Tibial artery (tissue), 4 donors: ENCODE measurements around the gene CREB3L4.
"Not testable (repeated sequence)": the region's sequence is repeated elsewhere in the genome, so short reads cannot be mapped to it uniquely, and the experiment has no call there.

Source experiments
- DNase-seq, 2 donors: peaks; one replicate each; pipeline ENCODE4 v3.0.0-alpha.2; 2019
- H3K27ac ChIP-seq, 2 donors: fragments of 200-600 bp; sonication (generic) in 1 of 2; 1 replicate in 1 of 2; 2 replicates in 1 of 2; pipeline ENCODE4 v1.5.1; 2018 to 2019; ENCODE audit warnings: mild to moderate bottlenecking in 1 of 2
- H3K27me3 ChIP-seq, 2 donors: fragments of 200-600 bp; sonication (generic) in 1 of 2; one replicate each; pipeline versions ENCODE4 v1.5.1 to v1.6.0; 2016 to 2019
- H3K36me3 ChIP-seq, 3 donors: fragments of 200-600 bp; sonication (generic) in 2 of 3; one replicate each; pipeline ENCODE4 v1.5.1; 2016 to 2019; ENCODE audit warnings: mild to moderate bottlenecking in 2 of 3
- H3K4me1 ChIP-seq, 4 donors: fragments of 200-600 bp; sonication (generic) in 2 of 4; 1 replicate in 3 of 4; 2 replicates in 1 of 4; pipeline ENCODE4 v1.5.1; 2016 to 2019
- H3K4me3 ChIP-seq, 2 donors: fragments of 200-600 bp; sonication (generic) in 1 of 2; 1 replicate in 1 of 2; 2 replicates in 1 of 2; pipeline ENCODE4 v1.5.1; 2018 to 2019; ENCODE audit warnings: mild to moderate bottlenecking in 2 of 2
- H3K9me3 ChIP-seq, 3 donors: fragments of 200-600 bp; sonication (generic) in 1 of 3; one replicate each; pipeline ENCODE4 v1.5.1; 2016 to 2019
- intact Hi-C: fragments of 100-400 bp; cut with DNase I; formaldehyde crosslinking; loops from one replicate; pipeline ENCODE4 v1.15.0; 2023; ENCODE audit warnings: low total_unique reads
- TF ChIP-seq, protein P1 (sequence below), 2 experiments: fragments of 200-600 bp in 1 of 2; fragments of 450-650 bp in 1 of 2; IDR thresholded peaks; one replicate each; pipeline ENCODE4 v1.5.1; 2017 to 2019; ENCODE audit warnings: antibody characterized with exemption in 2 of 2, mild to moderate bottlenecking in 1 of 2, moderate library complexity in 1 of 2

CREB3L4 gene

GRCh38 chr1:154012129-154012528 lies 44.4 kb downstream of the CREB3L4 start:
- TF ChIP-seq, protein P1, sequence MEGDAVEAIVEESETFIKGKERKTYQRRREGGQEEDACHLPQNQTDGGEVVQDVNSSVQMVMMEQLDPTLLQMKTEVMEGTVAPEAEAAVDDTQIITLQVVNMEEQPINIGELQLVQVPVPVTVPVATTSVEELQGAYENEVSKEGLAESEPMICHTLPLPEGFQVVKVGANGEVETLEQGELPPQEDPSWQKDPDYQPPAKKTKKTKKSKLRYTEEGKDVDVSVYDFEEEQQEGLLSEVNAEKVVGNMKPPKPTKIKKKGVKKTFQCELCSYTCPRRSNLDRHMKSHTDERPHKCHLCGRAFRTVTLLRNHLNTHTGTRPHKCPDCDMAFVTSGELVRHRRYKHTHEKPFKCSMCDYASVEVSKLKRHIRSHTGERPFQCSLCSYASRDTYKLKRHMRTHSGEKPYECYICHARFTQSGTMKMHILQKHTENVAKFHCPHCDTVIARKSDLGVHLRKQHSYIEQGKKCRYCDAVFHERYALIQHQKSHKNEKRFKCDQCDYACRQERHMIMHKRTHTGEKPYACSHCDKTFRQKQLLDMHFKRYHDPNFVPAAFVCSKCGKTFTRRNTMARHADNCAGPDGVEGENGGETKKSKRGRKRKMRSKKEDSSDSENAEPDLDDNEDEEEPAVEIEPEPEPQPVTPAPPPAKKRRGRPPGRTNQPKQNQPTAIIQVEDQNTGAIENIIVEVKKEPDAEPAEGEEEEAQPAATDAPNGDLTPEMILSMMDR (IDR thresholded peaks at IDR 0.05), result no peak
- Histone ChIP-seq H3K36me3 (no peaks in the 10 kb centered on the region), H3K27me3 (no peaks in the 10 kb centered on the region), H3K27ac (no peak overlapping the region), H3K4me1 (no peaks in the 10 kb centered on the region), H3K4me3 (no peak overlapping the region), H3K9me3 (no peaks in the 10 kb centered on the region)
- DNase-seq, result no peak
- intact Hi-C loops, result no loop called here

- intact Hi-C loops, H3K27me3 ChIP-seq: not testable (repeated sequence)
These were observed 44.8 kb downstream of the CREB3L4 start for GRCh38 chr1:154012543-154012942.

DNA sequence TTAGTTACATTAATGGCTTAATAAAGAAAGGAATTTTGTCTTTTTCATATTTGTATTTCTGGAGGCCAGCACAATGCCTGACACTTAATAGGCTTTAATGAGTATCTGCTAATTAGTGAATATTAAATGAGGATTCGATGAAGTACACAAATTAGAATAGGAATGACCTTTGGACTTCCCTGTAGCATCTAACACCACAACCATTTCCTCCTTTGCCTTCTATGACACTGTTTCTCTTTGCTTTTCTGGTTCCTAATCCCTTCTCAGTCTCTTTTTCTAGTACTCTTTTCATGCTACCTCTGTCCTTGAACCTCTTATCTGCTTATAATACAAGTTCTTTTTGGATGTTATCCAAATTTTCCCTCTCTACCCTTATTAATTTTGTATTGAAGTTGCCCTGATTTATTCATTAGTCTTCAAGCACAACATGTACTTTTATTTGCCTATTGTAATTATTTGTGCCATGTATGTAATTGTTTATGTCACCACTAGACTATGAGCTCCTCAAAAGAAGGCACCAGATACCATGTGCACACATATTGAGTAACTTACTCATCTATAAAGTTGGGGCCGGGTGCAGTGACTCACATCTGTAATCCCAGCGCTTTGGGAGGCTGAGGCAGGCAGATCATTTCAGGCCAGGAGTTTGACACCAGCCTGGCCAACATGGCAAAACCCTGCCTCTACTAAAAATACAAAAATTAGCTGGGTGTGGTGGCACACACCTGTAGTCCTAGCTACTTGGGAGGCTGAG lies 46.6 kb downstream of the CREB3L4 start:
- TF ChIP-seq, protein P1 (IDR thresholded peaks at IDR 0.05), result no peak
- Histone ChIP-seq H3K27me3 (no peaks in the 10 kb centered on the region), H3K4me1 (no peaks in the 10 kb centered on the region), H3K9me3 (no peaks in the 10 kb centered on the region), H3K4me3 (no peak overlapping the region), H3K27ac (no peak overlapping the region), H3K36me3 (no peaks in the 10 kb centered on the region)
- intact Hi-C loops, result no loop called here
- no peak for DNase-seq

More at GRCh38 chr1:154012543-154012942, 44.8 kb downstream of the CREB3L4 start:
- not testable (repeated sequence) for H3K4me3 ChIP-seq, H3K4me1 ChIP-seq, H3K9me3 ChIP-seq, DNase-seq, H3K27ac ChIP-seq, H3K36me3 ChIP-seq

GRCh38 chr1:154019269-154019668 lies 51.6 kb downstream of the CREB3L4 start:
- intact Hi-C loops, result no loop called here
- Histone ChIP-seq H3K27me3 (no peaks in the 10 kb centered on the region), H3K9me3 (no peaks in the 10 kb centered on the region), H3K4me1 (no peaks in the 10 kb centered on the region), H3K4me3 (no peak overlapping the region), H3K36me3 (no peaks in the 10 kb centered on the region), H3K27ac (no peak overlapping the region)
- TF ChIP-seq, protein P1 (IDR thresholded peaks at IDR 0.05), result no peak
- no peak for DNase-seq

DNA sequence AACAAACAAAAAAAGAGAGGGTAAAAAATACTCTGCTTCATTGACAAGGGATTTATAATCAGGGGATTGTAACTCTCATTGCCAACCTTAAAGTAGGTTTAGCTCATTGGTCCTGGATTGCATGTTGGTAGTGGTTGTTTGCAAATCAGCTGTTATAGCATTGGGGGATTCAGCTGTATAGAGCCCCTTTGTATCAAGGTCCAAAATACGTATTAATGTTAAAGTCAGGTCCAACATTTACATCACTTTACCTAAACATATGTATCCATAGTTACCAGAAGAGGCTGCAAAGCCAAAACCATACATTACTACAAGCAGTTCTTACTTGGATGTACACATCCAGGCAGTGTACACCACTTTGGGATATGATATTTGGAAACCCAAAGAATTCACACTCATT lies 52.2 kb downstream of the CREB3L4 start:
- no peaks in the 10 kb centered on the region for H3K36me3 ChIP-seq
- TF ChIP-seq, protein P1 (IDR thresholded peaks at IDR 0.05), result no peak
- no peak overlapping the region for H3K4me3 ChIP-seq
- no peaks in the 10 kb centered on the region for H3K27me3 ChIP-seq
- no peaks in the 10 kb centered on the region for H3K4me1 ChIP-seq
- intact Hi-C loops, result no loop called here
- no peaks in the 10 kb centered on the region for H3K9me3 ChIP-seq
- DNase-seq, result no peak
- no peak overlapping the region for H3K27ac ChIP-seq
